H9 (cell line): ENCODE data around the gene RNF146. TPM values are rescaled to one million over a fixed set of nuclear protein-coding genes. Genes with fewer than 3 reads are reported as not detected.

ENCODE experiments used
- DNase-seq: peaks from one replicate; pipeline ENCODE4 v3.0.0-alpha.2; 2017
- H2AFZ ChIP-seq: one replicate; pipeline ENCODE4 v1.6.1; 2013; ENCODE audit warnings: mild to moderate bottlenecking, low read length, control low read depth, moderate library complexity
- H2AK5ac ChIP-seq: 2 replicates; pipeline ENCODE4 v1.6.1; 2013; ENCODE audit warnings: low read length, control low read depth, mixed read lengths; ENCODE audit not compliant: insufficient read length
- H2BK120ac ChIP-seq: one replicate; pipeline ENCODE4 v1.6.1; 2013; ENCODE audit warnings: low read depth, mild to moderate bottlenecking, low read length, control low read depth, inconsistent platforms; ENCODE audit not compliant: poor library complexity, severe bottlenecking
- H2BK12ac ChIP-seq: 2 replicates; pipeline ENCODE4 v1.6.1; 2013; ENCODE audit warnings: low read length, control low read depth, mixed read lengths, low read depth; ENCODE audit not compliant: insufficient read length
- H2BK15ac ChIP-seq: 2 replicates; pipeline ENCODE4 v1.6.1; 2013; ENCODE audit warnings: low read depth, low read length, control low read depth
- H2BK20ac ChIP-seq: one replicate; pipeline ENCODE4 v1.6.1; 2013; ENCODE audit warnings: low read depth, mild to moderate bottlenecking, low read length, control low read depth, inconsistent platforms; ENCODE audit not compliant: poor library complexity, severe bottlenecking
- H2BK5ac ChIP-seq: 2 replicates; pipeline ENCODE4 v1.6.1; 2013; ENCODE audit warnings: low read length, control low read depth, mixed read lengths; ENCODE audit not compliant: insufficient read length
- H3K14ac ChIP-seq: 2 replicates; pipeline ENCODE4 v1.6.1; 2013; ENCODE audit warnings: low read length, control low read depth; ENCODE audit not compliant: insufficient read depth
- H3K18ac ChIP-seq: 2 replicates; pipeline ENCODE4 v1.6.1; 2013; ENCODE audit warnings: low read depth, mild to moderate bottlenecking, mixed read lengths, low read length, control low read depth; ENCODE audit not compliant: insufficient read length
- H3K23ac ChIP-seq: 2 replicates; pipeline ENCODE4 v1.6.1; 2013; ENCODE audit warnings: low read length, control low read depth, mixed read lengths, low read depth; ENCODE audit not compliant: insufficient read length
- H3K23me2 ChIP-seq: 2 replicates; pipeline ENCODE4 v1.6.1; 2013; ENCODE audit warnings: low read depth, mild to moderate bottlenecking, mixed read lengths, low read length, control low read depth; ENCODE audit not compliant: insufficient read length, poor library complexity, severe bottlenecking
- H3K27ac ChIP-seq: 2 replicates; pipeline ENCODE4 v1.5.1; 2013; ENCODE audit warnings: low read length, control low read depth, mixed read lengths, low read depth; ENCODE audit not compliant: insufficient read length
- H3K27me3 ChIP-seq: 2 replicates; pipeline ENCODE4 v1.6.1; 2013; ENCODE audit warnings: low read length, control low read depth, inconsistent platforms; ENCODE audit not compliant: insufficient read depth
- H3K4ac ChIP-seq: 2 replicates; pipeline ENCODE4 v1.6.1; 2013; ENCODE audit warnings: low read depth, mild to moderate bottlenecking, control low read depth, inconsistent platforms, low read length, moderate library complexity
- H3K4me1 ChIP-seq: 2 replicates; pipeline ENCODE4 v1.6.1; 2013; ENCODE audit warnings: low read length, control low read depth, inconsistent platforms; ENCODE audit not compliant: insufficient read depth
- H3K4me2 ChIP-seq: 2 replicates; pipeline ENCODE4 v1.6.1; 2013; ENCODE audit warnings: low read length, control low read depth, mixed read lengths; ENCODE audit not compliant: insufficient read length, insufficient read depth
- H3K56ac ChIP-seq: 2 replicates; pipeline ENCODE4 v1.6.1; 2013; ENCODE audit warnings: low read depth, mild to moderate bottlenecking, mixed read lengths, low read length, control low read depth; ENCODE audit not compliant: insufficient read length
- H3K79me1 ChIP-seq: 2 replicates; pipeline ENCODE4 v1.6.1; 2013; ENCODE audit warnings: low read depth, mild to moderate bottlenecking, moderate library complexity, low read length, control low read depth, inconsistent platforms; ENCODE audit not compliant: insufficient read depth, poor library complexity, severe bottlenecking
- H3K79me2 ChIP-seq: 2 replicates; pipeline ENCODE4 v1.6.1; 2013; ENCODE audit warnings: low read length, control low read depth, inconsistent platforms; ENCODE audit not compliant: insufficient read depth
- H3K9ac ChIP-seq: 2 replicates; pipeline ENCODE4 v1.6.1; 2013; ENCODE audit warnings: low read length, control low read depth, mixed read lengths; ENCODE audit not compliant: insufficient read length; ENCODE audit errors: extremely low read depth
- H3K9me3 ChIP-seq: one replicate; pipeline ENCODE4 v1.6.1; 2013; ENCODE audit warnings: low read depth, low read length, inconsistent platforms; ENCODE audit not compliant: control insufficient read depth
- H3T11ph ChIP-seq: one replicate; pipeline ENCODE4 v1.6.1; 2013; ENCODE audit warnings: mild to moderate bottlenecking, low read length, control low read depth, inconsistent platforms
- H4K20me1 ChIP-seq: one replicate; pipeline ENCODE4 v1.6.1; 2013; ENCODE audit not compliant: control insufficient read depth, insufficient read length, insufficient read depth
- H4K5ac ChIP-seq: 2 replicates; pipeline ENCODE4 v1.6.1; 2013; ENCODE audit warnings: low read depth, mild to moderate bottlenecking, mixed read lengths, low read length, control low read depth; ENCODE audit not compliant: insufficient read length
- H4K8ac ChIP-seq: replicated peaks from 2 replicates; pipeline ENCODE4 v1.6.1; 2013; ENCODE audit warnings: low read length, control low read depth, mixed read lengths, low read depth; ENCODE audit not compliant: insufficient read length
- H4K91ac ChIP-seq: 2 replicates; pipeline ENCODE4 v1.6.1; 2013; ENCODE audit warnings: low read depth, mild to moderate bottlenecking, moderate library complexity, mixed read lengths, low read length, control low read depth; ENCODE audit not compliant: insufficient read length
- H3K27ac Mint-ChIP-seq, 3 experiments: 2 replicates in 2 of 3; 3 replicates in 1 of 3; pipeline ENCODE4 v1.8.0; 2020 to 2021; ENCODE audit warnings: mixed read lengths in 3 of 3, mild to moderate bottlenecking in 1 of 3, moderate library complexity in 1 of 3
- H3K27me3 Mint-ChIP-seq: 2 replicates; pipeline ENCODE4 v1.8.0; 2021; ENCODE audit warnings: low read depth, mild to moderate bottlenecking, moderate library complexity, mixed read lengths
- H3K36me3 Mint-ChIP-seq, 3 experiments: 2 replicates in 2 of 3; 3 replicates in 1 of 3; pipeline ENCODE4 v1.8.0; 2020 to 2021; ENCODE audit warnings: low read depth in 3 of 3, mixed read lengths in 3 of 3; ENCODE audit not compliant: insufficient read depth in 1 of 3
- H3K4me1 Mint-ChIP-seq, 2 experiments: 2 replicates each; pipeline ENCODE4 v1.8.0; 2020; ENCODE audit warnings: mixed read lengths in 2 of 2
- H3K4me3 Mint-ChIP-seq, 2 experiments: 2 replicates in 1 of 2; 3 replicates in 1 of 2; pipeline ENCODE4 v1.8.0; 2020 to 2021; ENCODE audit warnings: mild to moderate bottlenecking in 2 of 2, mixed read lengths in 2 of 2, moderate library complexity in 1 of 2
- H3K9me3 Mint-ChIP-seq, 2 experiments: 2 replicates in 1 of 2; 3 replicates in 1 of 2; pipeline ENCODE4 v1.8.0; 2020; ENCODE audit warnings: mild to moderate bottlenecking in 2 of 2, mixed read lengths in 2 of 2, moderate library complexity in 1 of 2
- CTCF ChIP-seq: fragments of 200-600 bp; sonication (generic); conservative IDR thresholded peaks from 3 replicates; pipeline ENCODE4 v1.8.0; 2021; ENCODE audit warnings: antibody characterized with exemption, mild to moderate bottlenecking
- WGBS: extraction: QIAGEN DNeasy Blood & Tissue Kit; methylation state at CpG from one replicate; pipeline ENCODE4 v1.1.7; 2013; ENCODE audit warnings: missing lambda C conversion rate, low lambda C conversion rate, mixed read lengths; ENCODE audit not compliant: insufficient read length; ENCODE audit errors: extremely low coverage; 5-methylcytosine and 5-hydroxymethylcytosine counted together
- total RNA-seq: library from RNA; stranded (reverse); gene quantifications from 2 replicates; pipeline ENCODE4 v1.2.1, GENCODE V29; 2021

The RNF146 gene
- total RNA-seq, 1 experiment from 2014 or later, result 20.4 TPM

- peaks cover 21 to 33% (median 31%) of the 10 kb centered on the region in 3 experiments for H3K36me3 Mint-ChIP-seq
- Histone ChIP-seq H3K14ac (no peak overlapping the region), H2AK5ac (no peak overlapping the region), H3K18ac (no peak overlapping the region), H2BK120ac (no peak overlapping the region), H2BK20ac (no peak overlapping the region), H3K27me3 (no peaks in the 10 kb centered on the region), H2BK5ac (no peak overlapping the region), H3K56ac (no peak overlapping the region), H4K5ac (no peak overlapping the region), H4K8ac (no peak overlapping the region), H4K91ac (no peak overlapping the region), H3K23me2 (no peaks in the 10 kb centered on the region), H3K79me2 (no peaks in the 10 kb centered on the region), H3K4ac (no peak overlapping the region), H3K79me1 (no peaks in the 10 kb centered on the region), H3K9ac (no peak overlapping the region), H2BK12ac (no peak overlapping the region), H4K20me1 (no peaks in the 10 kb centered on the region), H3K9me3 (no peaks in the 10 kb centered on the region), H2AFZ (no peak overlapping the region), H3T11ph (no peak overlapping the region), H2BK15ac (no peak overlapping the region), H3K27ac (no peak overlapping the region), H3K4me2 (no peak overlapping the region), H3K23ac (no peak overlapping the region), H3K4me1 (peaks cover 1% of the 10 kb centered on the region; the same call in 1 of the 2 replicates)
- no CpG with 5 or more reads among the region's 5 CpGs for WGBS
- no peaks in the 10 kb centered on the region for H3K27me3 Mint-ChIP-seq
- TF ChIP-seq CTCF, result no peak
- no peak overlapping the region for H3K4me3 Mint-ChIP-seq
- peaks cover 16 to 19% of the 10 kb centered on the region in 2 experiments for H3K4me1 Mint-ChIP-seq
- H3K27ac Mint-ChIP-seq, result peak overlapping the region in 2 of 3 experiments; percentile 32 to 90; a peak in 4 of 7 replicates
- no peak for DNase-seq
- H3K9me3 Mint-ChIP-seq, result no peaks in the 10 kb centered on the region
Measured at GRCh38 chr6:127289934-127290333, 23.3 kb downstream of the RNF146 start.
